IMR-90 (cell line): ENCODE results near the gene SLCO3A1. TPM values are rescaled to one million over a fixed set of nuclear protein-coding genes. Genes with fewer than 3 reads are reported as not detected.

ENCODE experiments used
- ATAC-seq: fragments of 200-7000 bp; cut with Tn5 transposase; 2 replicates; pipeline ENCODE4 v1.9.1; 2020; ENCODE audit warnings: low read depth, mild to moderate bottlenecking, moderate library complexity
- BruUV-seq: library from RNA; stranded (reverse); fragments of 400-500 nt; replicated peaks from 2 replicates; lab custom pipeline; 2021; lab: Mats Ljungman, UMichigan
- CTCF ChIA-PET: fragments of 300-600 bp; formaldehyde crosslinking; extraction: SDS; loops from one replicate; lab custom pipeline; 2021; ENCODE audit warnings: antibody characterized with exemption; lab: Yijun Ruan, JAX
- POLR2A ChIA-PET: fragments of 300-600 bp; sonication (Branson Sonifier 250); formaldehyde crosslinking; loops from one replicate; lab custom pipeline; 2022; ENCODE audit warnings: antibody characterized with exemption; ENCODE audit not compliant: unreplicated experiment; lab: Charles Lee
- DNase-seq: peaks from one replicate; pipeline ENCODE4 v3.0.0; 2013
- H2AFZ ChIP-seq: replicated peaks from 2 replicates; pipeline ENCODE3; 2013; ENCODE audit warnings: low read length, mild to moderate bottlenecking; ENCODE audit not compliant: poor library complexity
- H2AK5ac ChIP-seq: 2 replicates; pipeline ENCODE4 v1.6.1; 2013; ENCODE audit warnings: low read depth, low read length, inconsistent platforms
- H2AK9ac ChIP-seq: replicated peaks from 2 replicates; pipeline ENCODE3; 2013; ENCODE audit warnings: mild to moderate bottlenecking, low read depth, low read length, moderate library complexity; ENCODE audit not compliant: poor library complexity
- H2BK120ac ChIP-seq: 2 replicates; pipeline ENCODE4 v1.6.1; 2013; ENCODE audit warnings: low read depth, low read length, inconsistent platforms
- H2BK15ac ChIP-seq: 3 replicates; pipeline ENCODE4 v1.6.1; 2013; ENCODE audit warnings: low read depth, low read length, inconsistent platforms
- H2BK20ac ChIP-seq: 2 replicates; pipeline ENCODE4 v1.6.1; 2013; ENCODE audit warnings: low read depth, mild to moderate bottlenecking, inconsistent platforms, low read length, moderate library complexity
- H2BK5ac ChIP-seq: 2 replicates; pipeline ENCODE4 v1.6.1; 2013; ENCODE audit warnings: mild to moderate bottlenecking, low read depth, low read length, inconsistent platforms; ENCODE audit not compliant: poor library complexity, severe bottlenecking
- H3K14ac ChIP-seq: replicated peaks from 2 replicates; pipeline ENCODE4 v1.6.1; 2013; ENCODE audit warnings: low read depth, low read length, inconsistent platforms
- H3K18ac ChIP-seq: 2 replicates; pipeline ENCODE4 v1.6.1; 2013; ENCODE audit warnings: low read depth, low read length, control low read depth
- H3K23ac ChIP-seq: 2 replicates; pipeline ENCODE4 v1.6.1; 2013; ENCODE audit warnings: low read depth, low read length, inconsistent platforms
- H3K27ac ChIP-seq: 2 replicates; pipeline ENCODE4 v1.5.1; 2013; ENCODE audit warnings: mild to moderate bottlenecking, control low read depth, low read length; ENCODE audit not compliant: insufficient read depth
- H3K27me3 ChIP-seq: 2 replicates; pipeline ENCODE4 v1.6.1; 2013; ENCODE audit warnings: low read length; ENCODE audit not compliant: control insufficient read depth, insufficient read depth
- H3K36me3 ChIP-seq: 2 replicates; pipeline ENCODE4 v1.6.1; 2013; ENCODE audit warnings: low read length, mixed read lengths; ENCODE audit not compliant: control insufficient read depth, insufficient read depth
- H3K4ac ChIP-seq: 2 replicates; pipeline ENCODE4 v1.6.1; 2013; ENCODE audit warnings: low read depth, low read length, inconsistent platforms
- H3K4me1 ChIP-seq: 2 replicates; pipeline ENCODE4 v1.6.1; 2013; ENCODE audit warnings: low read length, mixed read lengths; ENCODE audit not compliant: control insufficient read depth, insufficient read depth
- H3K4me2 ChIP-seq: 2 replicates; pipeline ENCODE4 v1.6.1; 2013; ENCODE audit warnings: low read depth, mild to moderate bottlenecking, control low read depth, low read length, moderate library complexity
- H3K4me3 ChIP-seq: 2 replicates; pipeline ENCODE4 v1.5.1; 2013; ENCODE audit warnings: low read depth, mild to moderate bottlenecking, control low read depth, low read length, moderate library complexity; ENCODE audit not compliant: insufficient read depth
- H3K56ac ChIP-seq: 2 replicates; pipeline ENCODE4 v1.6.1; 2013; ENCODE audit warnings: low read length, inconsistent platforms; ENCODE audit not compliant: insufficient read depth; ENCODE audit errors: extremely low read depth
- H3K79me1 ChIP-seq, 2 experiments: 2 replicates each; pipeline ENCODE4 v1.6.1; 2013; ENCODE audit warnings: low read length in 2 of 2, inconsistent platforms in 1 of 2, low read depth in 1 of 2
- H3K9ac ChIP-seq: 2 replicates; pipeline ENCODE4 v1.6.1; 2013; ENCODE audit warnings: low read depth, low read length, control low read depth
- H3K9me1 ChIP-seq: 2 replicates; pipeline ENCODE4 v1.6.1; 2013; ENCODE audit warnings: low read length, inconsistent platforms; ENCODE audit not compliant: insufficient read depth
- H3K9me3 ChIP-seq: 2 replicates; pipeline ENCODE4 v1.6.1; 2013; ENCODE audit warnings: low read length; ENCODE audit not compliant: control insufficient read depth, insufficient read depth
- H4K20me1 ChIP-seq: 2 replicates; pipeline ENCODE4 v1.6.1; 2013; ENCODE audit warnings: low read length, inconsistent platforms; ENCODE audit not compliant: insufficient read depth
- H4K5ac ChIP-seq: 2 replicates; pipeline ENCODE4 v1.6.1; 2013; ENCODE audit warnings: mild to moderate bottlenecking, low read depth, low read length, control low read depth
- H4K8ac ChIP-seq, 2 experiments: 2 replicates each; pipeline ENCODE4 v1.6.1; 2013; ENCODE audit warnings: low read depth in 2 of 2, low read length in 2 of 2, control low read depth in 1 of 2, inconsistent platforms in 1 of 2
- H4K91ac ChIP-seq: 2 replicates; pipeline ENCODE4 v1.6.1; 2013; ENCODE audit warnings: low read depth, low read length, inconsistent platforms; ENCODE audit not compliant: insufficient read depth
- ELK1 ChIP-seq: fragments of 150-350 bp; IDR thresholded peaks from 2 replicates; pipeline ENCODE4 v1.6.1; 2016; ENCODE audit warnings: low read depth, mild to moderate bottlenecking, low read length, moderate library complexity, borderline replicate concordance
- MAFK ChIP-seq: IDR thresholded peaks from 2 replicates; pipeline ENCODE4 v1.6.1; 2012; ENCODE audit warnings: low read depth, low read length, improper control_type of control experiment
- SMC3 ChIP-seq: fragments of 150-350 bp; IDR thresholded peaks from 2 replicates; pipeline ENCODE4 v1.6.1; 2016; ENCODE audit warnings: low read depth, mild to moderate bottlenecking, antibody characterized with exemption, low read length, moderate library complexity
- dilution Hi-C: fragments of 300-500 bp; cut with HindIII; formaldehyde crosslinking; loops from one replicate; pipeline ENCODE4 v1.14.3; 2018; ENCODE audit warnings: low sequenced_read_pairs; ENCODE audit not compliant: unreplicated experiment
- in situ Hi-C: fragments of 300-500 bp; cut with MboI; formaldehyde crosslinking; loops from 3 replicates; pipeline ENCODE4 v1.14.3; 2019; ENCODE audit warnings: low sequenced_read_pairs, inconsistent platforms, mixed read lengths
- intact Hi-C: fragments of 100-400 bp; cut with micrococcal nuclease; formaldehyde crosslinking; loops from 2 replicates; pipeline ENCODE4 v1.10.0; 2022
- polyA plus RNA-seq, 3 experiments: library from polyadenylated mRNA; depleted of rRNA; stranded (reverse); fragments of >200 nt; gene quantifications; 2 replicates each; pipeline ENCODE4 v1.2.3, GENCODE V29; 2012; ENCODE audit warnings: low replicate concordance in 1 of 3
- total RNA-seq: library from RNA; depleted of rRNA; stranded (reverse); fragments of >200 nt; gene quantifications from 2 replicates; pipeline ENCODE4 v1.2.3, GENCODE V29; 2012

Gene SLCO3A1
- total and polyA plus RNA-seq, 2 of the 4 experiments (the other 2 are of a cell fraction), result 4.7 to 8.1 TPM

- H3K9me3 ChIP-seq, result peaks cover 4% of the 10 kb centered on the region; the same call in 1 of the 2 replicates
- no peaks in the 10 kb centered on the region for H3K79me1 ChIP-seq
- in situ Hi-C loops, result no loop called here
- no peak overlapping the region for H2AK5ac ChIP-seq
- POLR2A ChIA-PET, result no interaction called here
- H3K27me3 ChIP-seq, result no peaks in the 10 kb centered on the region; the same call in 1 of the 2 replicates
- H3K36me3 ChIP-seq, result no peaks in the 10 kb centered on the region; the same call in 1 of the 2 replicates
- no TSS peak for BruUV-seq
- ATAC-seq (no peak), DNase-seq (no peak)
- no peak overlapping the region for H2BK15ac ChIP-seq
- no peaks in the 10 kb centered on the region for H3K9me1 ChIP-seq
- H3K56ac ChIP-seq, result no peak overlapping the region
- H3K23ac ChIP-seq, result no peak overlapping the region
- no peak overlapping the region for H3K27ac ChIP-seq
- no peak overlapping the region for H3K4ac ChIP-seq
- H4K20me1 ChIP-seq, result no peaks in the 10 kb centered on the region
- H4K5ac ChIP-seq, result no peak overlapping the region
- CTCF ChIA-PET, result no interaction called here
- peaks cover 2% of the 10 kb centered on the region; the same call in 1 of the 2 replicates for H3K4me1 ChIP-seq
- H4K91ac ChIP-seq, result no peak overlapping the region
- H2BK120ac ChIP-seq, result no peak overlapping the region
- TF ChIP-seq ELK1 (no peak), SMC3 (no peak), MAFK (no peak)
- no peak overlapping the region for H3K9ac ChIP-seq
- dilution Hi-C loops, result no loop called here
- intact Hi-C loops, result no loop called here
- no peak overlapping the region for H3K4me3 ChIP-seq
- no peak overlapping the region for H3K4me2 ChIP-seq
- H4K8ac ChIP-seq, result no peak overlapping the region
- H2AFZ ChIP-seq, result no peak overlapping the region
- H3K18ac ChIP-seq, result no peak overlapping the region
- no peak overlapping the region for H3K14ac ChIP-seq
- H2AK9ac ChIP-seq, result no peak overlapping the region
- no peak overlapping the region for H2BK20ac ChIP-seq
- no peak overlapping the region for H2BK5ac ChIP-seq
These were observed 267.5 kb downstream of the SLCO3A1 start for GRCh38 chr15:92121047-92121446.
